Peyer's patch (tissue), 4 donors: ENCODE data around the gene NOC2L.

Experiments used
- CTCF ChIP-seq, 6 experiments: fragments of 450-650 bp in 4 of 6; fragments of 200-600 bp in 2 of 6; sonication (generic) in 1 of 6; IDR thresholded peaks; one replicate each; pipeline ENCODE4 v1.5.1; 2017 to 2019; ENCODE audit warnings: antibody characterized with exemption in 6 of 6, mild to moderate bottlenecking in 3 of 6, moderate library complexity in 1 of 6
- POLR2A ChIP-seq, 2 donors: fragments of 450-650 bp; IDR thresholded peaks; one replicate each; pipeline ENCODE4 v1.5.1; 2017; ENCODE audit warnings: antibody characterized with exemption in 2 of 2, mild to moderate bottlenecking in 2 of 2, moderate library complexity in 2 of 2

- TF ChIP-seq POLR2A (IDR thresholded peaks at IDR 0.05) (no peak), CTCF (IDR thresholded peaks at IDR 0.05) (no peak)
Measured at GRCh38 chr1:914131-914890, 44.7 kb downstream of the NOC2L start.
